NCI-H1694 (cell line): Measurements from ENCODE around the gene BAD.

Source experiments
- DNase-seq: peaks from one replicate; lab custom pipeline; 2025; lab: John Stamatoyannopoulos, UW

BAD gene

DNA sequence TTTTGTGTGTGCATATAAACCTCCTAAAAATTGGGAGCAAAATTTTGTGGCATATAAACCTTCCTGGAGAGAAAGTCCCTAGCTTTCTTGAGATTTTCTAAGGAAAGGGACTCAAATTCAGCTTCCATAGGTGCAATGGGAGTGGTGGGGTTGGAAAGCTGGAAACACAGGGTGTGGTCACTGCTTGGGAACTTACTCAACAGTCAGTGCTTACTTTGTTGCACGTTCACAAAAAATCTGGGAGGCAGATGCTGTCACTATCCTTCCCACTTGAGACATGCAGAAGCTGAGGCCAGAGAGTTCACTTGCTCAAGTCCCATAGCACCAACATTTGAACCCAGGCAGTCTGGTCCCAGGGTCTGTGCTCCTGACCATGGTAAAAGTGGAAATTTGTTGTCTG lies 11.8 kb upstream of the BAD start:
- no peak for DNase-seq

DNA sequence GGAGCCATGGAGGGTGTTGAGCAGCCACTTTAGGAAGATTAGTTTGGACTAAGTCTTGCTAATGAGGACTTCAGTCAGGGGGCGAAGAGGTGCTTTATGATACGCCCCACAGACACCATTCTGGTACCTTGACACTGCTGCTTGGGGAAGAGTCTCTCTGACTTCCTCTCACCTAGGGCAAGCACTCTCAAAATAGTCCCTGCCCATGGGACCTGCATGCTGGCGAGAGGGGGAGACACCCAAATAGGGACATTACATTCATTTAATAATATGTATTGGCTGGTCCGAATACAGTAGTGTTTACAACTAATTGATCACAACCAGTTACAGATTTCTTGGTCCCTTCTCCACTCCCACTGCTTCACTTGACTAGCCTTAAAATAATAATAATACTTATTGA lies 11.3 kb upstream of the BAD start:
- no peak for DNase-seq

GRCh38 chr11:64294774-64295173 lies 10.3 kb upstream of the BAD start:
- DNase-seq: no peak

- no peak for DNase-seq
Observed at GRCh38 chr11:64292460-64293254, 8.2 kb upstream of the BAD start.

DNA sequence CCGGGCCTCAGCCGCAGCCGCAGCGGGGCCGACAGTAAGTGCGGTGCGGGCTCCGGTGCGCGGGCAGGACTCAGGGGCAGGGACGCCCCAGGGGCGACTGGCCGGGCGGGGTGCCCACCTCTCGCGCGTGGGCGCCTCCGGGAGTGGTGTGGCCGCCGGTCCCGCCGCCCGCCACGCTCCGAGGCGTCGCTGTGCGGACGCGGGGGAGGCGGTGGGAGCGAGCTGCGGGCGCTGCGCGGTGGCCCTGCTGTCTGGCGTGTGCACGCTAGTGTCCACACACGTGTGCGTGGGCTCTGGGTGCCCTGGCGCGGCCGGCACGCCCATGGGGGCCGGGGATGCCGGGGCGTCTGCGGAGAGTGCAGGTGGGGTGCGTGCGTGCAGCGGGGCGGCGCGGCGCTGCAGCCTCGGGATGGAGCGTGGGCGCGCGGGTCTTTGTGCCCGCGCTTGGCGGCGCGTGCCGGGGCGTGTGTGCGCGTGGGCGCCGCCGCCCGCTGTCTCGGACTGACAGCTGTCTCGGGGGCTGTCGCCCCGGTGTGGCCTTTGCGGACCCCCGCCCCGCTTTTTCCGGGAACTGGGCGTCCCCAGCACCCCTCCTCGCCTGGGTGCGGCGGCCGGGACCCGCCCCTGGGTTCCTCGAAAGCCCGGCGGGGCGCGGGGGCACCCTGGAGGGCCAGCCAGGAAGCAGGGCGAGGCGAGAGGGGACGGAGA lies 7.4 kb upstream of the BAD start:
- no peak for DNase-seq

DNA sequence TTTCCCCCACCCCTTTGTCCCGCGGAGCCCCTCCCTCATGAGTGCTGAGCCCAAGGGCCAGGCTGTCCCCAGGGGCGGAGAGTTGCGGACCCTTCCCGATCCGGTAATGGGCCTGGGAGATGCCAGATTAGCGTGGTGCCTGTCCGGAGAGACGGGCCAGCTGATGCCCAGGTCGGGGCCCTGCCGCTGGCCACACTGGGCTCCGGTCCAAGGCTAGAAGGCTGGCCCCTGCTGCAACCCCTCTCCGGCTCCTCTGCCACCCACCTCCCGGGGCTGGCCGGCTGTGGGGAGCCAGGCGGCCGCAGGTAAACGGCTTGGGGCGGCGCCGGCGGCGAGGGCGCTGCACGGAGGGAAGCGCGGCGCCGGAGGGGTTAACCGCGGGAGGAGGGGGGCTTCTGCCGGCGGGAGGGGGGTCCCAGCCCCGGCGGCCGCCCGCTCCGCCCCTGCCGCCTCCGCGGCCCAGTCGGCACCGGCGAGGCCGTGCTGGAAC lies 6.8 kb upstream of the BAD start, which contains the start of gene KCNK4:
TSS of gene KCNK4 (plus strand) at position 41 of the 490 bp plus-strand sequence. CDS start 1,717 bp downstream, outside the sequence.
- DNase-seq: no peak

DNA sequence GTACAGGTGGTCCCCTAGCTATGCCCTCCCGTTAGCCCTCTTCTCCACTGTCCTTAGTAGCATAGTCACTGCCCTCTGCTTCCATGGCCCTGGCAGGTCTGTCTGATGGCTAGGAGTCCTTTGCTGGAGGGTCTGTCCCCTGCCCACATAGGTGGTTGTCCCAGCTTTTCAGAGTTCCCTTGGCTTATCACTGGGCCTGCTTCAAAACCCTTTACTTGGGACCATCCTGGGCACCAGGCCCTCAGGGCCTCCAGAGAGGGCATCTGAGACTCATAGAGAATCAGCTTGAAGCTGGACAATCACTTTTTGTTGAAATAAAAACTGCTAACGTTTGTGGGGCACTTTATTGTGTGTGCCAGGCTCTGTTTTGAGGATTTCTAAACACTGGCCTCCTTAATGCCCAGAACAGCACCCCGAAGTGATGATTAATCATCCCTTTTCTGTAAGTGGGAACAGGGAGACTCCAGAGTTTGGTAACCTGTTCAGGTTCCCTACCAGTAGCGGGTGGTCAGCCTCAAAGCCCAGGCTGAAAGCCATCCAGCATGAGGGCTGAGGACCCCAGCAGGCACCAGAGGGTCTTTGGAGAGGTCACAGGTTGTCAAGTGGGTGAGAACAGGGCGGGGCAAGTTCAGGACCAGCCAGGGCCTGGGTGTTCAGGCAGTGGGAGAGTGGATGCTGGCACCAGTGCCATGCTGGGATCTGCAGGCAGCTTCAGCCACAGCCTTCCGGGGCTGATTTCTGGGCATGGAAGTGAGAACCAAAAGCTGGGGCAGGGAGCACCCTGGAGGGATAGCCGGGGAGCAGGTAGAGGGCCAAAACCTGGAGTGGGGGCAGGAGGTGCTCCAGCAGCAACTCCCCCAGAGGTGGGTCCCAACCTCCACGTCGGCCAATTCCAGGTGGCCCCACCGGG lies 6.1 kb upstream of the BAD start:
- no peak for DNase-seq

DNA sequence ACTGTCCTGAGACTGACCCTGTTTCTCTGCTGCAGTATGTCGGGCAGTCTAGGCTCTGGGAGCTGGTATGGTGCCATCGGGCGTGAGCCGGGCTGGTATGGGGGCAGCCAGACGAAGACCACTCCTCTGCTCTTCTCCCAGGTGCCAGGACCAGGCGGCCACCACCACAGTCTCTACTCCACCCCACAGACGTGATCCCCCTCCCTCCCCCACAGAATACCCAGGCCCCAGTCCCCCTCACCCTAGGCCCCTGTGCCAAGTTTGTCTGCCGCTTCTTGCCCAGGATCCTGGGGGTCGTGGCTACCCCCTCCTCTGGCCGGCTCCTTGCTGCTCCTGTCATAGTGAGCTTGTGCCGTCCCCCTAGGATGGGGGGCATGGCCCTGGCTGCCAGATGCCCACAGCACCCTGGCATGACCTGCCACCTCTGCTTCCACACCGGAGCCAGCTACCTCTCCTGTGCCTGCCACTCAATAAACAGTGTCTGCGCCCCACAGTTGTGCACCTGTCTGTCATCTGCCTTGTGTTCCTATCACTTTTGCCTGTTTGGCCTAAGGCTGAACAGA lies 4.6 kb upstream of the BAD start:
- no peak for DNase-seq

- no peak for DNase-seq
Observed at GRCh38 chr11:64288353-64288750, 3.9 kb upstream of the BAD start.

DNA sequence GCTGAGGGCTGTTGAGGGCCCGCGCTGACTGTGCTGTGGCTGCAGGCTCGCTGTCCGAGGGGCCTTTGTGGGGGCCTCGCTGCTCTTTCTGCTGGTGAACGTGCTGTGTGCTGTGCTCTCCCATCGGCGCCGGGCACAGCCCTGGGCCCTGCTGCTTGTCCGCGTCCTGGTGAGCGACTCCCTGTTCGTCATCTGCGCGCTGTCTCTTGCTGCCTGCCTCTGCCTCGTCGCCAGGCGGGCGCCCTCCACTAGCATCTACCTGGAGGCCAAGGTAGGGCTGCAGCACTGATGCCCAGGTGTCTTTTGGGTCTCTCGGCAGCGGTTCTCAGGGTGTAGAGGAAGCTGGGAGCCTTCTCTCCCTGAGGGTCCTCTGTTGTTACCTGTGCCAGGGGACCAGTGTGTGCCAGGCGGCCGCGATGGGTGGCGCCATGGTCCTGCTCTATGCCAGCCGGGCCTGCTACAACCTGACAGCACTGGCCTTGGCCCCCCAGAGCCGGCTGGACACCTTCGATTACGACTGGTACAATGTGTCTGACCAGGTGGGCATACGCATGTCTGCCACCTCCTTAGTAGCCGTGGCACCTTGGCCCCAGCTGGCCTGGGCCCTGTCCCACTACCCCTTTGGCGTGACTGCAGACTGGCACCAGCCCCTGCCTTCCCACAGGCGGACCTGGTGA lies 3.3 kb upstream of the BAD start:
- no peak for DNase-seq

DNA sequence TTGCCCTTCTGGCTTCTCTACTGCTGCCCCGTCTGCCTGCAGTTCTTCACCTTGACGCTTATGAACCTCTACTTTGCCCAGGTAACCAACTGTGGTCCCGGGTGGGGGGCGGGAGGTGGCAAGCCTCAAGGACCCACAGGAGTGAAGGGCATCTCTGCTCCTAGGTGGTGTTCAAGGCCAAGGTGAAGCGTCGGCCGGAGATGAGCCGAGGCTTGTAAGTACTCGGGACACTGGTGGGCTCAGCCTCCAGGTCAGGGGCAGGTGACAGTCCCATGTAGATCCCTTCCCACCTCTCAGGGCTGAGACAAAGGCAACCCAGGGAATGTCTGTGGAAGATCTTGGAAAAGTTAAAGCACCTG lies 2.3 kb upstream of the BAD start:
- no peak for DNase-seq

DNA sequence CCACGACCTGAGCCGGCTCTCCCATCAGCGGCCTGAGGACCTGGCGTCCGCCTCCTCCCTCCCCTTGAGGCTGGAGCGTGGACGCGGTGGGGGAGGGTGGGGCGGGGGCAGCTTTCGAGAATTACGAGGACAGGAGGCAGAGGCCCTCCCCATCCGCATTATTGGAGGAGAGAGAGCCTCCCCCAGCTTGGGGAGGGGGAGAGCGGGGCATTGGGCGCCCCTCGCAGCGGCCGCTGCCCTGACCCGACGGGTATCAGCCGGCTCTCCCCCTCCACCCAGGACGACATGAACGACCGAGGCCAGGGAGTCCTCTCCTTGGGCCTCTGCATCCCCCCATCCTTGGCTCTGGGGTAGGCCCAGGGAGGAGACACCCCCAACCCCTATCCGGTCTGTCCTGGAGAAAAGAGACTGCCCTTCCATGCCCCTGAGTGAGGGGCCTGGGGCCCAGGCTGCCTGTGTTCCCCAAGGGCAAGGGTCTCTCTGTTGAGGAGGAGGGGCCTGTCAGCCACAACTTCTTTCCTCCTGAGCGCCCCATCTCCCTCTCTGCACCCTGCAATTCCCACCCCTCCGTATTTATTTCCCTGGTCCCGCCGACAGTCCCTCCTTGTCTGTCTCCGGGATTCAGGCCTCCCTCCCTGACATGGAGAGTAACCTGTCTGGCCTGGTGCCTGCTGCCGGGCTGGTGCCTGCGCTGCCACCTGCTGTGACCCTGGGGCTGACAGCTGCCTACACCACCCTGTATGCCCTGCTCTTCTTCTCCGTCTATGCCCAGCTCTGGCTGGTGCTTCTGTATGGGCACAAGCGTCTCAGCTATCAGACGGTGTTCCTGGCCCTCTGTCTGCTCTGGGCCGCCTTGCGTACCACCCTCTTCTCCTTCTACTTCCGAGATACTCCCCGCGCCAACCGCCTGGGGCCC lies 1.7 kb upstream of the BAD start:
- DNase-seq: peak; percentile 40

- DNase-seq: peak; percentile 45
Observed at GRCh38 chr11:64284962-64285884, 758 bp upstream of the BAD start, which contains the start of gene GPR137. Gene GPR137, plus strand, starts transcription at chr11:64285848. Its CDS starts 677 bp downstream, at chr11:64286525.

DNA sequence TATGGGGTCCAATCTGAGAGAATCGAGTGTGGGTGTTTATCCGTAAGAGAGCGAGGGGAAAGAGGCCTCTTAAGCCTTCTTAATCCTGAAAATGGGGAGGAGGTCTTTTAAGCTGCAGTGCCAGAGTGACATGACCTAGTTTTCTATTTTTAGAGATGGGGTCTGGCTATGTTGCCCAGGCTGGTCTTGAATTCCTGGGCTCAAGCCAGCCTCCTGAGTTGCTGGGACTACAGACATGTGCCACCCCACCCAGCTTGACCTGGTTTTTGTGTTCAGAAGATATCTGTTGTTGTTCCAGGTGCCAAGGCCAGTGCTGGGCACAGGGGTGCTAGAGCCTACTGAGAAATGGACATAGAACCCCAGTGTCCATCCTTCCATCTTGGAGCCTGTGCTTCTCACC lies 1.4 kb downstream of the BAD start:
- no peak for DNase-seq

- no peak for DNase-seq
Observed at GRCh38 chr11:64281957-64282770, 2.3 kb downstream of the BAD start.

DNA sequence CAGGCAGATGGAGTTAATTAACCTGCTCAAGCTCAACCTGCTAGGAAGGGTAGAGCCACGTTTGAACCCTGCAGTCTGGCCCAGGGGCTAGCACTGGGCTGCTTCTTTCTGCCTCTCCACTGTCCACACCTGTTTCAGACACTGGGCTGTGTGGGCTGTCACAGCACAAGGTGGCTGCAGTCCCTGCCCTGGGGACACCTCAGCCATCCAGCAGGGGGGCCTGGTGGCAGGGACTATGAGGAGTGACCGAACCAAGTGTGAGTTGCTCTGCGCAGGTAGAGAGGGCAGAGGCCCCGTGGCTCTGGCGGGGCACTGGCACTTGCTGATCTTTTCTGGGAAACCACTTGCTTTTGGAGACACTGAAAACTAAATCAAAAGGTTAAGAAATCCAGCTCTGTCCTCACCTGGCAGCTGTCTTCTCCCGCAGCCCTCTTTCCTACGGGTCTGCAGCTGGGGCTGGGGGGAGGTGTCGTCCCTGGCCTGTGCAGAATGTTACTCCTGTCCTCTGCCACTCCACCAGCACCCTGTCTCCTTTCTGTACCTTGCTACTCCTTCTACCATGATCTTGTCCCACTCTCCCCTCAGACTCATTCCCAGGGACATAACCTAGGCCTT lies 5.8 kb downstream of the BAD start:
- no peak for DNase-seq

- no peak for DNase-seq
Observed at GRCh38 chr11:64276653-64277431, 7.6 kb downstream of the BAD start.
